Measurements from ENCODE around the gene ARHGEF28. TPM values are rescaled to one million over a fixed set of nuclear protein-coding genes. Genes with fewer than 3 reads are reported as not detected.

Gene ARHGEF28
- polyA plus RNA-seq, 2 donors: 5.9 to 6.5 TPM

GRCh38 chr5:73912821-73913271, 286.9 kb downstream of the ARHGEF28 start:
- Histone ChIP-seq H3K4me1 (ENCODE audit: control insufficient read depth in 2 of 2, insufficient read depth in 2 of 2, low read length in 1 of 2) (no peaks in the 10 kb centered on the region), H3K4me3 (ENCODE audit: low read depth in 1 of 2, low read length in 2 of 2) (no peak overlapping the region), H3K27me3 (ENCODE audit: control insufficient read depth in 1 of 2, insufficient read depth in 2 of 2, low read length in 2 of 2) (no peaks in the 10 kb centered on the region), H3K27ac (ENCODE audit: low read depth in 2 of 2, low read length in 1 of 2) (no peak overlapping the region), H3K36me3 (ENCODE audit: control insufficient read depth in 2 of 2, insufficient read depth in 2 of 2, low read length in 1 of 2) (peaks cover 0 to 2% of the 10 kb centered on the region in 2 donors), H3K9me3 (ENCODE audit: control insufficient read depth in 2 of 2, insufficient read depth in 1 of 2, low read depth in 1 of 2, low read length in 1 of 2) (no peaks in the 10 kb centered on the region)
- WGBS, 2 donors: 76 to 78% methylated on average over 3 of the region's 3 CpGs

DNA sequence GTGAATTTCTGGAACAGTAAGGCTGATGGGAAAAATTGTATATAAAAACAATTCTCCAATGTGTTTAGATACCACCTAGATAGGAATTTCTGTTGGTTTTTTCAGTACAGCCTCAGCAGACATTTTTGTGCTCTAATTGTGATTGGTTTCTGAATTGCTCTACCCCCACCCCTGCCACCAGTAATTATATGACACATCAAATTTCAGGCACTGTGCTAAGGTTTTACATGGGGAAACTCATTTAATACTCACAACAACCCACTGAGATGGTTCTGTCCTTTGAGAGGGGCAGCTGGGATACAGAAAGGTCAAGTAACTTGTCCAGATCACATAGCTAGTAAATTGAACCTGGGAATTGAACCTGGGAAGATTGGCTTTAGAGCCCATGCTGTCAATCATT, 288.0 kb downstream of the ARHGEF28 start:
- Histone ChIP-seq H3K27ac (ENCODE audit: low read depth in 2 of 2, low read length in 1 of 2) (no peak overlapping the region), H3K36me3 (ENCODE audit: control insufficient read depth in 2 of 2, insufficient read depth in 2 of 2, low read length in 1 of 2) (peaks cover 0 to 2% of the 10 kb centered on the region in 2 donors), H3K9me3 (ENCODE audit: control insufficient read depth in 2 of 2, insufficient read depth in 1 of 2, low read depth in 1 of 2, low read length in 1 of 2) (no peaks in the 10 kb centered on the region), H3K4me1 (ENCODE audit: control insufficient read depth in 2 of 2, insufficient read depth in 2 of 2, low read length in 1 of 2) (no peaks in the 10 kb centered on the region), H3K27me3 (ENCODE audit: control insufficient read depth in 1 of 2, insufficient read depth in 2 of 2, low read length in 2 of 2) (no peaks in the 10 kb centered on the region), H3K4me3 (ENCODE audit: low read depth in 1 of 2, low read length in 2 of 2) (no peak overlapping the region)

DNA sequence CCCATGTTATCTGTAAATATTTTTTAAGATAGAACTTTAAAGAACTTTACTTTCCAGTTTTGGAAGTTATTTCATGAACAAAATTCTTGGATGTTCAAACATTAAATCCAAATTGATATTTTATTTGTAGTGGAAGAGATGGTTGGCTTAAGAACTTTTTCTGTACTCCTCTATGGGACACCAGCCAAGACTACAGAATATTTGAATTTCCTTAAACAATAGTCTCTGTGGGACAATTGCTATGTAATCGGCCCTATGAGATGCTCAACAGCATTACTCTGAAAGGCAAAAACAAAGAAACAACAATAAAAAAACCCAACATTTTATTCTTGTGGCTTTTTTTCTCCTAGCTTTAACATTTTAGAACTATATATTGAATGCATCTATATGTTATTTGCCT, 289.3 kb downstream of the ARHGEF28 start:
- peaks cover 0 to 2% of the 10 kb centered on the region in 2 donors for H3K36me3 ChIP-seq (ENCODE audit: control insufficient read depth in 2 of 2, insufficient read depth in 2 of 2, low read length in 1 of 2)
- H3K27ac ChIP-seq (ENCODE audit: low read depth in 2 of 2, low read length in 1 of 2): no peak overlapping the region
- 64 to 69% methylated on average over 1 of the region's 1 CpG for WGBS, 2 donors
- no peaks in the 10 kb centered on the region for H3K27me3 ChIP-seq (ENCODE audit: control insufficient read depth in 1 of 2, insufficient read depth in 2 of 2, low read length in 2 of 2)
- no peak overlapping the region for H3K4me3 ChIP-seq (ENCODE audit: low read depth in 1 of 2, low read length in 2 of 2)
- no peaks in the 10 kb centered on the region for H3K9me3 ChIP-seq (ENCODE audit: control insufficient read depth in 2 of 2, insufficient read depth in 1 of 2, low read depth in 1 of 2, low read length in 1 of 2)
- no peaks in the 10 kb centered on the region for H3K4me1 ChIP-seq (ENCODE audit: control insufficient read depth in 2 of 2, insufficient read depth in 2 of 2, low read length in 1 of 2)

DNA sequence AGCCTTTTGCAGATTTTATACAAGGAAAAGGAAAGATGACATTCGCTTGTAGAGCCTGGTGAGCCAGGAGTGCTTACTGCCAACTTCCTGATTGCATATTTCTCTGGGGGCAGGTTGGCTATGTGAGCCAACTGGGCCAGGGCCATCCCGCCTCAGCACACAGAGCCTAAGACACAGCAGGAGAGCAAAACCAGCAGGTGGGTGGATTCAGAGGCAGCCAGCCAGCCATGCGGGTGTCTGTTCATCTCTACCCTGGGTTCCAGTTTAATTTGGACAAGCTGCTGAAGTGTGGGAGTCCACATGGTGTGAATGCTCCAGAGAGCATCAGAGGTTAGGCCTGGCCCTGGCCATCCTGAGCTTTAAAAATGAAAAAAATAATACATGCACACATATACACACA, 291.4 kb downstream of the ARHGEF28 start:
- no peak overlapping the region for H3K27ac ChIP-seq (ENCODE audit: low read depth in 2 of 2, low read length in 1 of 2)
- peaks cover 0 to 2% of the 10 kb centered on the region in 2 donors for H3K36me3 ChIP-seq (ENCODE audit: control insufficient read depth in 2 of 2, insufficient read depth in 2 of 2, low read length in 1 of 2)
- 38 to 45% methylated on average over 3 of the region's 3 CpGs for WGBS, 2 donors

DNA sequence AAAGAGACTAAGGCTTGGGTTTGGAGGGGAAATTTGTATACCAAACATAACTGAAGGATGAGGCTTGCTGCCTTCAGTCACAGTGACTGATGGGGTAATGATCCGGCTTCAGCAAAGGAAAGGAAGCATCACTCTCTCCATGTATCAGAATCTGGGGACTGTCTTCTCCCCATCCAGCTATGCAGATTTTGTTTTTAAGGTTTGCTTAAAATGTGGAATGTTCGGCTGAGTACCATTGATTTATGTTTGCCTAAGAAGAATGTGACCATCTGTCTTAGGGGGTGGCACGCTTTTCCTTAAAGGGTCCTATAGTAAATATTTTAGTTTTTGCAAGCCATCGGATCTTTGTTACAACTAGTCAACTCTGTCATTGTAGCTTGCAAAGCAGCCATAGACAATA, 291.9 kb downstream of the ARHGEF28 start:
- H3K9me3 ChIP-seq (ENCODE audit: control insufficient read depth in 2 of 2, insufficient read depth in 1 of 2, low read depth in 1 of 2, low read length in 1 of 2): no peaks in the 10 kb centered on the region
- H3K27me3 ChIP-seq (ENCODE audit: control insufficient read depth in 1 of 2, insufficient read depth in 2 of 2, low read length in 2 of 2): no peaks in the 10 kb centered on the region
- no peaks in the 10 kb centered on the region for H3K4me1 ChIP-seq (ENCODE audit: control insufficient read depth in 2 of 2, insufficient read depth in 2 of 2, low read length in 1 of 2)
- H3K36me3 ChIP-seq (ENCODE audit: control insufficient read depth in 2 of 2, insufficient read depth in 2 of 2, low read length in 1 of 2): peaks cover 0 to 2% of the 10 kb centered on the region in 2 donors
- H3K4me3 ChIP-seq (ENCODE audit: low read depth in 1 of 2, low read length in 2 of 2): no peak overlapping the region
- WGBS, 2 donors: 84 to 89% methylated on average over 4 of the region's 4 CpGs
- no peak overlapping the region for H3K27ac ChIP-seq (ENCODE audit: low read depth in 2 of 2, low read length in 1 of 2)

More for the DNA sequence above, 291.4 kb downstream of the ARHGEF28 start:
- Histone ChIP-seq H3K9me3 (ENCODE audit: control insufficient read depth in 2 of 2, insufficient read depth in 1 of 2, low read depth in 1 of 2, low read length in 1 of 2) (no peaks in the 10 kb centered on the region), H3K27me3 (ENCODE audit: control insufficient read depth in 1 of 2, insufficient read depth in 2 of 2, low read length in 2 of 2) (no peaks in the 10 kb centered on the region), H3K4me1 (ENCODE audit: control insufficient read depth in 2 of 2, insufficient read depth in 2 of 2, low read length in 1 of 2) (no peaks in the 10 kb centered on the region), H3K4me3 (ENCODE audit: low read depth in 1 of 2, low read length in 2 of 2) (no peak overlapping the region)

- Histone ChIP-seq H3K36me3 (ENCODE audit: control insufficient read depth in 2 of 2, insufficient read depth in 2 of 2, low read length in 1 of 2) (no peaks in the 10 kb centered on the region), H3K27me3 (ENCODE audit: control insufficient read depth in 1 of 2, insufficient read depth in 2 of 2, low read length in 2 of 2) (no peaks in the 10 kb centered on the region), H3K4me1 (ENCODE audit: control insufficient read depth in 2 of 2, insufficient read depth in 2 of 2, low read length in 1 of 2) (no peaks in the 10 kb centered on the region), H3K9me3 (ENCODE audit: control insufficient read depth in 2 of 2, insufficient read depth in 1 of 2, low read depth in 1 of 2, low read length in 1 of 2) (no peaks in the 10 kb centered on the region), H3K4me3 (ENCODE audit: low read depth in 1 of 2, low read length in 2 of 2) (no peak overlapping the region), H3K27ac (ENCODE audit: low read depth in 2 of 2, low read length in 1 of 2) (no peak overlapping the region)
- WGBS, 2 donors: 72 to 75% methylated on average over 6 of the region's 6 CpGs
These were observed 292.8 kb downstream of the ARHGEF28 start for GRCh38 chr5:73918791-73919221.

GRCh38 chr5:73921741-73922140, 295.7 kb downstream of the ARHGEF28 start:
- 42 to 48% methylated on average over 3 of the region's 3 CpGs for WGBS, 2 donors
- no peak overlapping the region for H3K27ac ChIP-seq (ENCODE audit: low read depth in 2 of 2, low read length in 1 of 2)
- H3K9me3 ChIP-seq (ENCODE audit: control insufficient read depth in 2 of 2, insufficient read depth in 1 of 2, low read depth in 1 of 2, low read length in 1 of 2): no peaks in the 10 kb centered on the region
- no peak overlapping the region for H3K4me3 ChIP-seq (ENCODE audit: low read depth in 1 of 2, low read length in 2 of 2)
- H3K36me3 ChIP-seq (ENCODE audit: control insufficient read depth in 2 of 2, insufficient read depth in 2 of 2, low read length in 1 of 2): no peaks in the 10 kb centered on the region
- no peaks in the 10 kb centered on the region for H3K4me1 ChIP-seq (ENCODE audit: control insufficient read depth in 2 of 2, insufficient read depth in 2 of 2, low read length in 1 of 2)
- no peaks in the 10 kb centered on the region for H3K27me3 ChIP-seq (ENCODE audit: control insufficient read depth in 1 of 2, insufficient read depth in 2 of 2, low read length in 2 of 2)

DNA sequence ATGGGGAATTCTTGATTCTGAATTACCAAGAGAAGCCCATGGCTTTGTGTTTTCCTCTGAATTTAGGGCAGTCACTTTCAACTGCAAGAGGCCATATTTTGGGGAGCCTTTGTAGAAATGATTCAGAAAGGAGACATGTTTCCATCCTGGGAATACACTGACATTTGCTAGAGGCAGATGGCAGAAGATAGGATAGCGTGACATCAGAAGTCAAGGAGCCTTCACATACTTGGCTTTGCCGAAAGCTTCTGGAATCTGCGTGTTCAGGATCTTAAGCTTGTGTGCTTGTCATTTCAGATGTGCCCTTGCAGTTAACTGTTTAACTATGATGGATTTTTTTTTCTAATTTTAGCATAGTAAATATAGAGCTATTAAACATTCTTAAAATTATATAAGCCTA, 296.2 kb downstream of the ARHGEF28 start:
- Histone ChIP-seq H3K4me1 (ENCODE audit: control insufficient read depth in 2 of 2, insufficient read depth in 2 of 2, low read length in 1 of 2) (no peaks in the 10 kb centered on the region), H3K9me3 (ENCODE audit: control insufficient read depth in 2 of 2, insufficient read depth in 1 of 2, low read depth in 1 of 2, low read length in 1 of 2) (no peaks in the 10 kb centered on the region), H3K27me3 (ENCODE audit: control insufficient read depth in 1 of 2, insufficient read depth in 2 of 2, low read length in 2 of 2) (no peaks in the 10 kb centered on the region), H3K36me3 (ENCODE audit: control insufficient read depth in 2 of 2, insufficient read depth in 2 of 2, low read length in 1 of 2) (no peaks in the 10 kb centered on the region), H3K27ac (ENCODE audit: low read depth in 2 of 2, low read length in 1 of 2) (no peak overlapping the region), H3K4me3 (ENCODE audit: low read depth in 1 of 2, low read length in 2 of 2) (no peak overlapping the region)
- WGBS, 2 donors: 86% methylated on average over 3 of the region's 3 CpGs

DNA sequence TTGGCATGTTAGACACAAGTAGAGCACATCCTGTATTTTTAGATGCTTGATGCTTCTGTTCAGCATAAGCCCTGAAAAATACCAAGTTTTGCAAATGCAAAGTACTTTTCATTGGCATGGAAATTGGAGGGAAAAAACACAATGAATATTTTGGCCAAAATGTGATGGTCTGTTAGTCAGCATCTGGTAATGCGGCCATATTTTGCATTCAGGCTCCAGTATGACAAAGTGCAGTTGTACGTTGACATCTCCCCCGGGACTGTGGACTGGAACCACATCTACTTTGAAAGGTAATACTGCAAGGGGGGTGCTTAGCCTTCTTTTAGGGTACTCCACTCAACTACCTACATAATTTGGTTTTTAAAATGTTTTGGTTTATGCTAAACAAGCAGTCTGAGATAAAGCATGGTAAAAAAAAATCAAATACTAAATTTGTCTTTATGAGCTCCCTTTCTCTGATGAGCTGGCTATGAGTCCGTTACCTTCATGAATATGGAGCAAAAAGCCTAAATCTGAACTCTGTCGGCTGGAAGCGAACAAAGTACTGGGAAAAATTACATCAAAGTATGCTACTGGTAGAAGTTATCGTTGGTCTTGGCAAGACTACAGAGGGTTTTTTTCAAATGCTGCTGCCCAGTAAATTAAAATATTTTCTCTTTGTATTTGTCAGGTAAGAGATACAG, 297.0 kb downstream of the ARHGEF28 start:
- H3K9me3 ChIP-seq (ENCODE audit: control insufficient read depth in 2 of 2, insufficient read depth in 1 of 2, low read depth in 1 of 2, low read length in 1 of 2): no peaks in the 10 kb centered on the region
- no peaks in the 10 kb centered on the region for H3K36me3 ChIP-seq (ENCODE audit: control insufficient read depth in 2 of 2, insufficient read depth in 2 of 2, low read length in 1 of 2)
- H3K4me1 ChIP-seq (ENCODE audit: control insufficient read depth in 2 of 2, insufficient read depth in 2 of 2, low read length in 1 of 2): no peaks in the 10 kb centered on the region
- no peak overlapping the region for H3K27ac ChIP-seq (ENCODE audit: low read depth in 2 of 2, low read length in 1 of 2)
- WGBS, 2 donors: 74 to 86% methylated on average over 7 of the region's 7 CpGs
- no peak overlapping the region for H3K4me3 ChIP-seq (ENCODE audit: low read depth in 1 of 2, low read length in 2 of 2)
- no peaks in the 10 kb centered on the region for H3K27me3 ChIP-seq (ENCODE audit: control insufficient read depth in 1 of 2, insufficient read depth in 2 of 2, low read length in 2 of 2)

- Histone ChIP-seq H3K27me3 (ENCODE audit: control insufficient read depth in 1 of 2, insufficient read depth in 2 of 2, low read length in 2 of 2) (no peaks in the 10 kb centered on the region), H3K4me3 (ENCODE audit: low read depth in 1 of 2, low read length in 2 of 2) (no peak overlapping the region), H3K4me1 (ENCODE audit: control insufficient read depth in 2 of 2, insufficient read depth in 2 of 2, low read length in 1 of 2) (no peaks in the 10 kb centered on the region), H3K9me3 (ENCODE audit: control insufficient read depth in 2 of 2, insufficient read depth in 1 of 2, low read depth in 1 of 2, low read length in 1 of 2) (no peaks in the 10 kb centered on the region), H3K36me3 (ENCODE audit: control insufficient read depth in 2 of 2, insufficient read depth in 2 of 2, low read length in 1 of 2) (no peaks in the 10 kb centered on the region), H3K27ac (ENCODE audit: low read depth in 2 of 2, low read length in 1 of 2) (no peak overlapping the region)
- 94 to 96% methylated on average over 7 of the region's 7 CpGs for WGBS, 2 donors
These were observed 302.6 kb downstream of the ARHGEF28 start for GRCh38 chr5:73928476-73929070.
